AG20443 (cell line): ENCODE results near the gene POU4F1.
"Not testable (repeated sequence)": the region's sequence is repeated elsewhere in the genome, so short reads cannot be mapped to it uniquely, and the experiment has no call there.

Source experiments
- DNase-seq: peaks from one replicate; pipeline ENCODE4 v3.0.0; 2012; ENCODE audit warnings: low spot score, mixed read lengths

POU4F1 gene, protein sequence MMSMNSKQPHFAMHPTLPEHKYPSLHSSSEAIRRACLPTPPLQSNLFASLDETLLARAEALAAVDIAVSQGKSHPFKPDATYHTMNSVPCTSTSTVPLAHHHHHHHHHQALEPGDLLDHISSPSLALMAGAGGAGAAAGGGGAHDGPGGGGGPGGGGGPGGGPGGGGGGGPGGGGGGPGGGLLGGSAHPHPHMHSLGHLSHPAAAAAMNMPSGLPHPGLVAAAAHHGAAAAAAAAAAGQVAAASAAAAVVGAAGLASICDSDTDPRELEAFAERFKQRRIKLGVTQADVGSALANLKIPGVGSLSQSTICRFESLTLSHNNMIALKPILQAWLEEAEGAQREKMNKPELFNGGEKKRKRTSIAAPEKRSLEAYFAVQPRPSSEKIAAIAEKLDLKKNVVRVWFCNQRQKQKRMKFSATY

DNA sequence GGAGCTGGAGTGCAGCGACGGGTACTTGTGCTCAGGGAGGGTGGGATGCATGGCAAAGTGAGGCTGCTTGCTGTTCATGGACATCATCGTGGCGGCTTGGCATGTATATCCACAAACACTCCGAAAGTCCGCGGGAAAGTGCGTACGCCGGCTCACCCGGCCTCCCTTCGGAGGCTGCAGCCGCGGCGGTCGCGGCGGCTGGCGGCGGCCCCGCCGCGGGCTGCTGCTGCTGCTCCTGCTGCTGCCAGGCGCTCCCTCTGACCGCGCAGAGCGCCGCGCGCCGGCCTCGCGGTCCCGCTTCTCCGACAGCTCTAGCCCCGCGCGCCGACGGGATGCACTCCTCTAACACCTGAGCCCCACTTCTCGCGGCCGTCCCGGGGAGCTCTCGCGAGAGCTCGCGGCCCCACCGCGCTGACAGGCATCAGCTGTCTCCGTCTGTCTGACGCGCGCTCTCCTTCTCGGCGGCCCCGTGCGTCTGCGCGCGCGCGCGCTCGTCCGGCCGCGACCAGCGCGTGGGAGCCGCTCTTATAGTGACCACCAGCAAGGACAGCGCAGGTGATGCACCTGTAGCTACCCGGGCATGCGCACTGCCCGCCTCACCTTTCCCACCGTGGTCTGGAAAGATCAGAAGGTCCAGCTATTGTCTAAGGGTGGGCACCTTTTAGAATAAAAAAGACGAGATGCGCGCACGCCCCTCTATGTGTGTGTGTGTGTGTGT lies at the start of gene POU4F1:
Gene POU4F1 (minus strand): TSS at position 313 of the 718 bp plus-strand sequence. CDS start 226 bp downstream, at position 87.
- DNase-seq, result peak; percentile 47

DNA sequence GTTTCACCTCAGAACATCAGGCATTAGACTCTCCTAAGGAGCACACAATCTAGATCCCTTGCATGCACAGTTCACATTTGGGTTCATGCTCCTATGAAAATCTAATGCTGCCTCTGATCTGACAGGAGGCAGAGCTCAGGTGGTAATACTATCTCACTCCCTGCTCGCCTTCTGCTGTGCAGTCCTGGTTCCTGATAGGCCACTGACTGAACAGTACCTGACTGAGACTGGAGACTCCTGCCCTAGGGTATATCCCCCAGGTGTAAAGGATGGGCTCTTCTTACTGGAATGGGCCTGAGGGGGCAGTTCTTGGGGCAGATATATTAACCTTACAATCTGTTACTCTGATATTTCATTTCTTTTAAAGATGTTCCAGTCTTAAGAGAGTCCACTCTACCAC lies 49.3 kb upstream of the POU4F1 start:
- no peak for DNase-seq

DNA sequence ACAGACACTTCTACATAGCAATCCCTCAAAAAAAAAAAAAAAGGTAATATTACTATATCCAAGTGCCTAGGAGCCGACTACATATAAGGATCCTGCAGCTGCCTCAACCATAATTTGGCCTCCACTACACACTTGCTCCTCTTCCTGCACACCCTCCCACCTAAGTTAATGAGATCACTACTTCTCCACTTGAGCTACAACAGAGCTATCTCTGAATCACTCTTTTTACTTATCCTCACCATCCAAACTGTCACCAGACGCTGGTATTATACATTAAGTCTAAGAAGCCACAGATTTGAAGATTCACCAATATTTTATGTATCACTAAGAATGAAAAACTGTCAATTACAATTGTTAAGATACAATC lies 47.3 kb upstream of the POU4F1 start:
- no peak for DNase-seq

DNA sequence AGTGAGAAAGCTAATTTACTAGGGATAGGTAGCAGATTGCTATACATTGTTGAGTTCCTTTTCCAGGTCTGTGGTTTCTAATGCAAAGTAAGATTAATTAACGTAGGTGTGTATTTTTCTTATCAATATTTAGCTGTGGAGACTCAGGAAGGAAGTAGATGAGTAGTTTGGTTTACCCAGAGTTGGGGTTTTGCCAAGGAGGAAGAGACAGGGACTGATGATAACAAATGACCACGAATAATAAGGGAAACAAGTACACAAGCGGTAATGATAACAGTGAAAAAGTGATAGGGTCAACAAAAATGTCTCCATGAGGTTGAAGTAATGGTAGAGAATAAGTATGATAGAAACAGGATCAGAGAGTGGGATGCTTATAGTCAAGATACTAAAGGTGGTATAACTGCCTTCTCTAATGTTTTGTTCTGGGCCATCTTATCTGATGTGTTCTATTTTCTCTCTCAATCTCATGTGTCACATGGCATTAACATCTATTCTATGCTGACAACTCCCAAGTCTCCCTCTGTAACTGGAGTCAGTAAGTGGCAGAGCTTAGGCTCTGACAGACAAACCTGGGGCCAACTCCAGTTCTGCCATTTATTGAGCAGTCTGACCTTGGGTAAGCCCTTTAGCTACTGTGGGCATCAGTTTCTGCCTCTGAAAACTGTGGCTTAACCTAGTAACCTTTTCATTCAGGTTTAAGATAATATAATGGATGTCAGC lies 46.8 kb upstream of the POU4F1 start:
- no peak for DNase-seq

DNA sequence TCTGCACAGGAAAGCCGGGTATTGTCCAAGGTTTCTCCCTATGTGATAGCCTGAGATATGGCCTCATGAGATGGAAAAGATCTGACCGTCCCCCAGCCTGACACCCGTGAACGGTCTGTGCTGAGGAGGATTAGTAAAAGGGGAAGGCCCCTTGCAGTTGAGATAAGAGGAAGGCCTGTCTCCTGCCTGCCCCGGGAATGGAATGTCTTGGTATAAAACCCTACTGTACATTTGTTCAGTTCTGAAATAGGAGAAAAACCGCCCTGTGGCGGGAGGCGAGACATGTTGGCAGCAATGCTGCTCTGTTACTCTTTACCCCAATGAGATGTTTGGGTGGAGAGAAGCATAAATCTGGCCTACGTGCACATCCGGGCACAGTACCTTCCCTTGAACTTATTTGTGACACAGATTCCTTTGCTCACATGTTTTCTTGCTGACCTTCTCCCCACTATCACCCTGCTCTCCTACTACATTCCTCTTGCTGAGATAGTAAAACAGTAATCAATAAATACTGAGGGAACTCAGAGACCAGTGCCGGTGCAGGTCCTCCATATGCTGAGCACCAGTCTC lies 43.8 kb upstream of the POU4F1 start:
- DNase-seq, result not testable (repeated sequence)

DNA sequence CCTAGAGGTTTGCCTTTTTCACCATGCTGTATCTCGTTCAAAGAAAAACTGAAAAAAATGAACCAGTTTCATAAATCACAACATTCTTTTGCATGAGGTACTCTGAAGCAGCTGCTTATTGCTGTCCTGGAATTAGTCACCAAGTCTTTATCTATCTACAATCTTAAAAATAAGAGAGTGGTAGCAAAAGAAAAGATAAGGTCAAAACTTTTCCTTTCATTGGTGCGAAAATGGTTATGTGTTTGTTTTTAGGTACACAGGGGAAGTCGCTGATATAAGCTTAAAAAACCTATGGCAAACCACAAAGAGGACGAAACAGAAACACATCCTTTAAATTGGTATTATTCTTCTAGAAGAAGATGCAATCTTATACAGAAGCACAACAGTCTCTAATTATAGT lies 34.9 kb upstream of the POU4F1 start:
- no peak for DNase-seq

DNA sequence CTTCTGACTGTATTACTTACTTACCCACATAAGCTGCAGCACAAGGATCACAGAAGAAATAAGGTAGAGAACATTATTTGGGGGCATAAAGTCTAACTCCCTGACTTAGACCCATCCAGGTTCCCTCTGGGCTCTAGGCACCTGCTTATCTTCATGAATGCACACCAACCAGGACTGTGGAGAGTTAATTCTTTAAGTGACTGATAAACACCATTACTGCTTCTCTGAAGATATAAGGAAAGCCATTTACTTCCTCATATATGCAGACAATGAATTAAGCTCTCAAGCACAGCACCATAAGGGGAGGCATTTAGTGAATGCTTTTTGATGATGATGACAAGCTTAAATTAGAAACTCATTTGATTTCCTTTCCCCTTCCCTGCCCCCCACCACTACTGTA lies 33.1 kb upstream of the POU4F1 start:
- DNase-seq, result no peak

DNA sequence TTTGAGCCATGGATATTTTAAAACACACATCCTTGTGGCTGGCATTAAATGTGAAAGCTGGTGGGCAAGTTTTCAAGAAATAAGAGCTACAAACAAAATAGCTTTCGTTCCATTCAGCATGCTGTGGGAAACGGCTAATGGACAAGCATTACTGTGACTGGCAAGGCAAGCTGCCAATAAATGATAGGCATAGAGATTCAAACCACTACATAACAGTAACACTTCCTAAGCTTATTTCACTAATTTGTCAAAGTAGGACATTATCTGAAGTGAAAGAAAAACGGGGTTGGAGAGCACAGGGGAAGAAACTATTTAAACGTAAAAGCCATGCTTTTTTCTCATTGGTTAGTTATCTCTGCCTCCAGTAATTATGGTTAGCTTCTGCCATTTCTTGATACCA lies 29.6 kb upstream of the POU4F1 start:
- no peak for DNase-seq

DNA sequence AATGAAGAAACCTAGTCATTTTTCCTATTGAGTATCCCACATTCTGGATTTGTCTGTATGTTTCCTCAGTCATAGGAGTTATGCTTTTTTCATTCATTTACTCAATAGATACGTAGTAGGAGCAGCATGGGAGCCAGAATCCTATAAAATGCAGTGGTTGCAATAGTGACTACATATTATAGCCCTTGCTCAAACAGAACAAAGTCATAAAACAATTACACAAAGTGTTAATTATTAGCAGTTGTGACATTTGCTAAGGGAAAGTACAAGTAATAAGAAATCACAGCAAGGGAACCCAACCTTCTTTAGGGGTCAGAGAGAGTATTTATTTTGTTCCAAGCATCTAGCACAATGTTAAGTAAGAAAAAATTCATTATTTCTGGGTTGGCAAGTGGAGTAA lies 27.7 kb upstream of the POU4F1 start:
- no peak for DNase-seq

DNA sequence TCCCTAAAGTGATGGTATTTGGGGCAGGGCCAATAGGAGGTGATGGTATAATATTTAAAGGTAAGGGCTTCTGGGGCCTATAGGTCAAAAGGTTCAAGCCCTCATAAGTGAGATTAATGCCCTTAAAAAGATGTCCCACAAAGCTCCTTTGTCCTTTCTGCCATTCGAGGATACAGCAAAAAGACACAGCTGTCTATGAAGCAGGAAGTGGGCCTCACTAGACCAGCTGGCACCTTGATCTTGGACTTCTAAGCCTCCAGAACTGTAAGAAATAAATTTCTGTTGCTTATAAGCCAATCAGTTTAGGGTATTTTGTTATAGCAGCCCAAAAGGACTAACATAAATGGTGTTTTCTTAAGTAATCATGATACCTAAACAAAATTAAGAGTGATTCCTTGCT lies 27.2 kb upstream of the POU4F1 start:
- DNase-seq, result no peak

DNA sequence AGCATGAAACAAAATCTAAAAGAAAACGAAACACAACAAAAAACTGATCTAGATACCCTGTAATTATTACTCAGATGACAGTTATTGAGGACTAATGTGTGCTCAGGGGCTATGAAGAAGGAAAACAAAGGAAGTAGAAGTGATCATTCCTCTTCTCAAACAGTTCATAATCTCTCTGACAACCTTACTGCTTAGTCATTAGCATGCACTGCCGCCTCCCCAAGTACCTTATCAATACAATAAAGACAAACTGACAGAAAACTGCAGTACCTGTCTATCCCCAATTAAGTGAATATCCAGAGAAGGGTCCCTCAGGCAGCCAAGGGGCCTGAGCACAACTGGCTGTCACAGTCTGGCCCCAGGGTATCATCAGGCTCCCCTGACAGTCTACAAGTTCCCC lies 22.0 kb upstream of the POU4F1 start:
- DNase-seq, result no peak

DNA sequence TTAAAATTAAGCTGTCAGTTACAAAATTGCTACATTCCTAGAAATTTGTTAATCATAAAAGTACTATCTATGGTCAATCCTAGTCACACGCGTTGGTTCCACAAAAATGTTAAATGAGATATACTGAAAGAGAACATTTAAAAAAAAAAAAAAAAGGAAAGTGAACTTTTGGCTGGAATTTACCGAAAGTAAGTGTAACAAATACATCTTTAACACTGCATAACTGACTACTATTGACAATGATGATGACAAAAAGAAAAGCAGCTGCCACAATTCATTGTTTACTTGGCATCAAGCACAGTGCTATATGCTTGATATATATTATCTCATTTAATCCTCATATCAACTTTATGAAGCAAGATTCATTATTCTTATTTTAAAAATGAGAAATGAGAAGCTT lies 19.8 kb upstream of the POU4F1 start:
- no peak for DNase-seq

DNA sequence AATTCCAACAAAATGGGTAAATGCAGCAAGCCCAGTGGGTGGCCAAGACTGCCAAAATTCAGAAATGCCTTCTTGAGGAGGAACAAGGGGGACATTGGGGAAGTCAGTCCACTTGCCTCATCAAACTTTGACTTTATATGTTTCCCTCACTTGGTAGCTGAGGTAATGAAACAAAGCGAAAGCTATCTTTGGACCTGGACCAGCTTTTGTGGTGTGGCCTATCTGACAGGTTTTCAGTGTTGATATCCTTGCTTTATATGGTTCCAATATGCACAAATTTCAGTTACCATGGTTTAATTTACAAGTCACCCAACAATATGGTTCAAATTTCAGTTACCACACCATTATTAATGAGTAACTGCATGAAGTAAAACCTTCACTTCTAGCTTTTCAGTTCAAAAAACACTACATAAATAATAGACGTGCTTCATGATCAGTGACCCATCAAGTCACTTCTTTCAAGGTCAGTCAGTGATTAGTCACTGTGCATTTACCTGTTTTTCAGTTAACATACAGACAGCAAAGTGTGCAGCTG lies 17.7 kb upstream of the POU4F1 start:
- DNase-seq, result no peak

DNA sequence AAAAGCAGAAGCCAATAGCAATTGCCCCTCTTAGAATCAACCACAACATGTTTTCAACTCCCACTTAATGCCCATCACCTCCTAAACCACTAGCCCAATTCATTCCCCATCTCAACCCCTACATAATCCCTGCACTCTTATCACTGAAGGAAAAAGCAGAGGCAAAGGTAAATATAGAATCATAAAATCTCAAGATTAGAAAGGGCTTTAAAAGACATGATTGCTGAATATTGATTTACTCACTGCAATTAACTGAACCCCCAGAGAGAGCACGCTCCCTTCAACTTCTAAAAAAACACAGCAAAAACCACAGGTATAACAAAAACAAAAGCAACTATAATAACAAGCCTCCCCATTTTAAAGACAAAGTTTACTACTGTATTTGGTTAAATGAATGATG lies 15.1 kb upstream of the POU4F1 start:
- DNase-seq, result no peak

DNA sequence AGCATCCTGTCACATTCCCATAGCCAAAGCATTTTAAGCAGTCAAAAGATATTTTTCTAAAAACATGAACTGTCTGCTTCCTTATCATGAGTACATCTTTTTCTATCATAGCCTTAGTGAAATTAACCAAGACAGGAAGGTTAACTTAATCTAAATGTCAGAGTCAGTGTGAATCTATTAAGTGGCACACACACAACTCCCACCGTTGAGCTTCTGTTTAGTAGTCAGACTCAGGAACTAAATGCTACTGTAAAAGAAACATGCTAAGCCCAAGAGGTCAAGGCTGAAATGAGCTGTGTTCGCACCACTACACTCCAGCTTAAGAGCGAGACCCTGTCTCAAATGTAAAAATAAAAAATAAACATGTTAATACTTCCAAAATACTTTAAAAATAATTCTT lies 7.7 kb upstream of the POU4F1 start:
- no peak for DNase-seq

DNA sequence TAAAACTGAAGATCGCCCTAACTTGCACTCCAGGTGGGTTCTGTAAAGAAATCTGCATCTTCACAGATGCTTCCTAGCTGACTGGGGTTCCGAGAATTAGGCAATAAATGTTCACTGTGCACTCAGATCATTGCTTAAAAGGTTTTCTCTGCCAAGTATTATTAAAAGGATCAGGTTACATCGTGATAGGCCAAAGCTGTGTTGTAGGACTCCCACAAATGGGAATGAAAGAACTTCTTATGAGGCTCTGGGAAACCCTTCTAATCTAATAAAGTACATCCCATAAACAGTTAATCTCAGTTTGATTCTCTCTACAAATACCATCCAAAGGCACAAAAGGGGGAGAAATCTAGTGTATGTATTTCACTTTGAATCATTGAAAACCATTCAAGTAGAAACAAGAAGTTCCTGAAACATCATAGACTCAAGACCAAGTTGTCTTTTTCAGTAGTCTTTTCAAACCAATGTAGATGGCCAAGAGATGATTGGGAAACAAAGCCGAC lies 7.1 kb upstream of the POU4F1 start:
- no peak for DNase-seq

DNA sequence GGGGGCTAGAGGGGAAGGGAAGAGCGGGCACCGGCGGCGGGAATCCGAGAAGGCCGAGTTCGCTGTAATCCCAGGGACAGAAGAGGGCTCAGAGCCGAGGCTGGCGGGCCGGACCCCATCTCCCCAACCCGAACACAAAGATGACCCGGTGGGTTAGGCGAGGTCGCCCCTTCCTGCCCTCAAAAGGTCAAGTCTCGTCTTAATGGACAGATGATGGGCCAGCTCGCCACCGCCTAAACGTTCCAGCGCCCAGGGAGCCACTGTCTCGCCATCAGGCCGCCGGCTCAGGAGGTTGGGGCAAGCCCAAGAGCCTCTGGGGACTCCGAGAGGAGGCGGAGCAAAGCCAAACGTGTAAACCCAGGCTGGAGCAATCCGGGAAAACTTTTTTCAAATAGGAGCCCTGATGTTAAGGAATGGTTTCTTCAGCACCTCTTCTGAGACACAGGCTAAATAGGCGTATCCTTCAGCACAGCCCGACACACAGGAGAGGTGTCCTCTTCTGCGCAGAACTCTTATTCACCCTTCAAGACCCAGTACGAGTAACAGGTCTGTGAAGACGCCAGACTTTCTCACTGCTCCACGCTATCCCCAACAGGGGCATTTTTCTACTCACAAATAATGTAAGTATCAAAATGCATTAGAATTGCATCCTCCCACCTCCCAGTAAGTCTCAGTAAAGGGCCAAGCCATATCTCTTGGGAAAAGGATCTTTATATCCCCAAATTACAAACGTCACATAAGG lies 6.3 kb upstream of the POU4F1 start:
- peak; percentile 54 for DNase-seq

DNA sequence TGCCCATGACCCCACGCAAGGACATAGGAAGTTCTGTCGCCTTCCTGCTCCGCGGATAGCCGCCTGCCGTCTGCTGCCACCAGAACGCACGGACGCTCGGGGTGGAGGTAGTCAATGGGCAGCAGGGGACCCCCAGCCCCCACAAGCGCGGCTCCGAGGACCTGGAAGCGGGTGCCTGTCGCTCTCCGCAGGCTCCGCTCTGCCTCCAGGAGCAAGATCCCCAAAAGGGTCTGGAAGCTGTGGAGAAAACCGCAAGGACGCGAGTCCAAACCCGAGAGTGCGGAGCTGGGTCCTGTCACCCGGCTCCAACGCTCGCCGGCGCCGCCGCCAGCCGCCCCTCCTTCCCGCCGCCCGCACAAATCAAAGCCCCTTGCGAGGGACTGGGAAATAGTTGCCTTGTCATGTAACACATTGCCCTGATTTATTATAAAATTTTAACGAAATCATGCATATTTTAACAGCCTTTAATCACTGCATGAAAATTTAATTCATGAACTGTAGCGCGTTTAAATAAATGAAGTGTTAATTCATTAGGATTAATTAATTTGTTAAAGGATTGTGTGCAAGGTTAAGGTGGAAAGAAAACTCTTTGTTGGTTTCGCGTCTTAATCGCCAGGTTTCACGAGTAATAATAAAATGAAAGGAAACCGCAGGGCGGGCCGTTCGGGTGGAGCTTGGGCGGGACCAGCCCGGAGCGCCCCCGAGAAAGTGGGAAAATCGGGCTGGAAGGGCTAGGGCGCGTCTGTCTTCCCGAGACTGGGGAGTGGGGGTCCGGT lies 5.5 kb upstream of the POU4F1 start:
- DNase-seq, result peak; percentile 40

DNA sequence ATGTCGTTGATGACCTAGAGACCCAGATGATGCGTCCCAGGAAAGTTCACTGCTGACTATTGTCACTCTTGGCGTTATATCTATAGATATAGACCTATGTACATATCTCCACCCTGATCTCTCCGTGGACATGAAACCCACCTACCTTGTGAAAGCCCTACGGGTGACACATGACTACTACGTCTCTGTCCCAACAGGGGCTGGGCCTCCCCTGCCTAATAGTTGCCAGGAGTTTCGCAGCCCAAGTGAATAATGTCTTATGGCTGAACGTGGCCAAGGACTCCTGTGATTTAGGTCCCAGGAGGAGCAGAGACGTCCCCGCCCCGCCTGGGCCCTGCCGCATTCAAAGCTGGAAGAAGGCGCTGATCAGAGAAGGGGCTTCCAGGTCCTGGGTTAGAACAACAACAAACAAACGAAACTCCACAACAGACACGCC lies 4.9 kb upstream of the POU4F1 start:
- no peak for DNase-seq

DNA sequence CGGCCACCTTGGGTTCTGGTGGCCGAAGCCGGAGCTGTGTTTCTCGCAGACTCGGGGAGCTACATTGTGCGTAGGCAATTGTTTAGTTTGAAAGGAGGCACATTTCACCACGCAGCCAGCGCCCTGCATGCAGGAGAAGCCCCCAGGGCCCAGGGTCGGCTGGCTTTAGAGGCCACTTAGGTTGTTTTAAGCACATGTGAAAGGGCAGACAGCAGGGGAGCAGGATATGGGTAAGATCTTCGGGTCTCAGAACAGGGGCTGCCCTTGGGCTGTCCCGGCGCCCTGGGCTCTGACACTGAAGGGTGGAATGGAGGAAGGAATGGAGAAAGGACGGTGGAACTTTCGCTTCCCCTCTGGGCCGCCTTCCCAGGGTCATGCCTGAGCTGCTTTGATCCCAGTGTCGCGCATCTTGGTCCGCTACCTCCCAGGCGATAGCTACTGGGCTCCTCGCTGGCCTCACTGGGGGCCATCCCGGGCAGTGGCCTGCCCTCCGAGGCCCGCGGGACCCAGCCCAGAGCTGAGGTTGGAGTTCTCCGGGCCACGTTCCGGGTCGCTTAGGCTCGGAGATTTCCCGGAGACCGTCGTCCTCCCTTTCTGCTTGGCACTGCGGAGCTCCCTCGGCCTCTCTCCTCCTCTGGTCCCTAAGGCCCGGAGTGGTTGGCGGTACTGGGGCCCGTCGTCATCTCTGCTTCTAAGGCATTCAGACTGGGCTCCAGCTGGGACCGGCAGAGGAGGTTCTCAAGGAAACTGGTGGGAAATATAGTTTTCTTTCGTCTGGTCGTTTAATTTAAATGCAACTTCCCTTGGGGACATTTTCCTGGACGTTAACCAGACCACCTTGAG lies 4.3 kb upstream of the POU4F1 start:
- DNase-seq, result no peak
